ENCODE measurements around the gene GATA1.

GATA1 gene

DNA sequence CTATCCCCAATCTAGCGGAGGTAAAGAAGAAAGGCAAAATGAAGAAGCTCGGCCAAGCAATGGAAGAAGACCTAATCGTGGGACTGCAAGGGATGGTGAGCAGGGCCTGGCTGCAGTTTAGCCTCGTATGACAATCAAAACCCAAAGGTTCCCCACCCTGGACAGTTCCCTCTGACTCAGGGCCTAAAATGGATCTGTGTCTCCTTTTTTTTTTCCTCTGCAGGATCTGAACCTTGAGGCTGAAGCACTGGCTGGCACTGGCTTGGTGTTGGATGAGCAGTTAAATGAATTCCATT, 16.5 kb downstream of the GATA1 start:
- DNase-seq (ENCODE audit: low read depth) = no peak
- TF ChIP-seq, protein P1, sequence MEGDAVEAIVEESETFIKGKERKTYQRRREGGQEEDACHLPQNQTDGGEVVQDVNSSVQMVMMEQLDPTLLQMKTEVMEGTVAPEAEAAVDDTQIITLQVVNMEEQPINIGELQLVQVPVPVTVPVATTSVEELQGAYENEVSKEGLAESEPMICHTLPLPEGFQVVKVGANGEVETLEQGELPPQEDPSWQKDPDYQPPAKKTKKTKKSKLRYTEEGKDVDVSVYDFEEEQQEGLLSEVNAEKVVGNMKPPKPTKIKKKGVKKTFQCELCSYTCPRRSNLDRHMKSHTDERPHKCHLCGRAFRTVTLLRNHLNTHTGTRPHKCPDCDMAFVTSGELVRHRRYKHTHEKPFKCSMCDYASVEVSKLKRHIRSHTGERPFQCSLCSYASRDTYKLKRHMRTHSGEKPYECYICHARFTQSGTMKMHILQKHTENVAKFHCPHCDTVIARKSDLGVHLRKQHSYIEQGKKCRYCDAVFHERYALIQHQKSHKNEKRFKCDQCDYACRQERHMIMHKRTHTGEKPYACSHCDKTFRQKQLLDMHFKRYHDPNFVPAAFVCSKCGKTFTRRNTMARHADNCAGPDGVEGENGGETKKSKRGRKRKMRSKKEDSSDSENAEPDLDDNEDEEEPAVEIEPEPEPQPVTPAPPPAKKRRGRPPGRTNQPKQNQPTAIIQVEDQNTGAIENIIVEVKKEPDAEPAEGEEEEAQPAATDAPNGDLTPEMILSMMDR (IDR thresholded peaks at IDR 0.05; ENCODE audit: low read length, missing control alignments) = no peak
- peak overlapping the region; percentile 72 for H3K4me3 ChIP-seq (replicated peaks; ENCODE audit: low read depth, low read length)

DNA sequence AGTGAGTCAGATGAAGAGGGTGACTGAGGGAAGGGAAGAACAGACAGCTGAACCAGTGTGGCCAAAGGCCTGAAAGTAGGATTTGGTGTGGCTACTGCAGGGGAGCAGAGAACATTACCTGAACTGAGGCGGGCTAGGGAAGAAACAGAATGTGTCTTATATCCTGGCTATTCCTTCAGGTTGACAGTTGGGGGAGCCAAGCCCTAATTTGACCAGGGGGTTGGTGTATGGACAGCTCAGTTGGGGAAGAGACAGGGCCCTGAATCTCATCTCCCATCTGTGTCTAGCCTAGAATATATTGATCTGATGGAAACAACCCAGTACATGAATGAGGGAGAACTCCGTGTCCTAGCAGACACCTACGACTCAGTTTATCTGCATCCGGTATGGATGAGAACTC, 19.7 kb downstream of the GATA1 start:
- no peak overlapping the region for H3K4me3 ChIP-seq (replicated peaks; ENCODE audit: low read depth, low read length)
- DNase-seq (ENCODE audit: low read depth) = no peak
- TF ChIP-seq, protein P1 (IDR thresholded peaks at IDR 0.05; ENCODE audit: low read length, missing control alignments) = no peak

DNA sequence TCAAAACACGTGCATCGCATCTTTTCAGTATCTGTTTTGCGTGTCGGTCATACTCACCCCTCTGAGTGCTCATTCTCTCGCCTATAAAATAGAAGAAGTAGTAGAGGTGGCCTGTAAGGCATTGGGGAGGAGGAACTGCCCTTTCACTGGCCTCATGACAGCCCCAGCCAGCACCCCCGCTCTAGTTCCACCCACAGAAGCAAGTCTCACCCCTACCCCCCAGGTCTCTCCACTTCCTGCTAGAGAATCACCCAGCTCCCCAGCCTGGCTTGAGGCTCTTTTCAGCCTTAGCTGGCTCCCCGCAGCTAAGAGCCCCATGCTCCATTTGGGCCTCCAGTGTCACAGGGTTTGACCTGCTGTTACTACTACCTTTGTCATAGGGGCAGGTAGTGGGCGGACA, 27.3 kb downstream of the GATA1 start:
- TF ChIP-seq, protein P1 (IDR thresholded peaks at IDR 0.05; ENCODE audit: low read length, missing control alignments) = no peak
- no peak for DNase-seq (ENCODE audit: low read depth)
- H3K4me3 ChIP-seq (replicated peaks; ENCODE audit: low read depth, low read length) = no peak overlapping the region

DNA sequence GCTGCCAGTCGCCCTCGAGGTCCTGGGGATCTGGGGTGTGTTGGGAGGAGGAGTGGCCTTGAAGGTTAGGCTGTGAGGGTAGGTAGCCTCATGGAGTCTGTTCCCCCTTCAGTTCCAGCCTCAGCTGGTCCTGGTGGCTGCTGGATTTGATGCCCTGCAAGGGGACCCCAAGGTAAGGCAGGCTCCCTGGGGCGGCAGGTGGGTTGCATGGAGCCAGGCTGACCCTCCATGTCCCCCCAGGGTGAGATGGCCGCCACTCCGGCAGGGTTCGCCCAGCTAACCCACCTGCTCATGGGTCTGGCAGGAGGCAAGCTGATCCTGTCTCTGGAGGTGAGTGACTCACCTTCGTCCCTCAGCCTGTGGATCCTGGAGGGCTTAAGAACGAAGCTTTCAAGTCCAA, 28.3 kb downstream of the GATA1 start:
- DNase-seq (ENCODE audit: low read depth) = no peak
- TF ChIP-seq, protein P1 (IDR thresholded peaks at IDR 0.05; ENCODE audit: low read length, missing control alignments) = no peak
- H3K4me3 ChIP-seq (replicated peaks; ENCODE audit: low read depth, low read length) = no peak overlapping the region

DNA sequence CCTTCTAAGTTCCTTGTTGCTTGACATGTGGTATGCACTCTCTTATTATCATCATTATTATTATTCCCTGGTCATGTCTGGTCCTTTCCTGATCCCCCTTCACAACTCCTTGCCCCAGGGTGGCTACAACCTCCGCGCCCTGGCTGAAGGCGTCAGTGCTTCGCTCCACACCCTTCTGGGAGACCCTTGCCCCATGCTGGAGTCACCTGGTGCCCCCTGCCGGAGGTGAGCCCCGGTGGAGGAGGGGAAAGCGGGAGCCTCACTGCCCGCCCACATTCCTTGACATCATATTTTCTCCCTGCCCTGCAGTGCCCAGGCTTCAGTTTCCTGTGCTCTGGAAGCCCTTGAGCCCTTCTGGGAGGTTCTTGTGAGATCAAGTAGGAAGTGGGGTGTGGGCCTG, 28.9 kb downstream of the GATA1 start:
- TF ChIP-seq, protein P1 (IDR thresholded peaks at IDR 0.05; ENCODE audit: low read length, missing control alignments) = no peak
- H3K4me3 ChIP-seq (replicated peaks; ENCODE audit: low read depth, low read length) = no peak overlapping the region
- no peak for DNase-seq (ENCODE audit: low read depth)

DNA sequence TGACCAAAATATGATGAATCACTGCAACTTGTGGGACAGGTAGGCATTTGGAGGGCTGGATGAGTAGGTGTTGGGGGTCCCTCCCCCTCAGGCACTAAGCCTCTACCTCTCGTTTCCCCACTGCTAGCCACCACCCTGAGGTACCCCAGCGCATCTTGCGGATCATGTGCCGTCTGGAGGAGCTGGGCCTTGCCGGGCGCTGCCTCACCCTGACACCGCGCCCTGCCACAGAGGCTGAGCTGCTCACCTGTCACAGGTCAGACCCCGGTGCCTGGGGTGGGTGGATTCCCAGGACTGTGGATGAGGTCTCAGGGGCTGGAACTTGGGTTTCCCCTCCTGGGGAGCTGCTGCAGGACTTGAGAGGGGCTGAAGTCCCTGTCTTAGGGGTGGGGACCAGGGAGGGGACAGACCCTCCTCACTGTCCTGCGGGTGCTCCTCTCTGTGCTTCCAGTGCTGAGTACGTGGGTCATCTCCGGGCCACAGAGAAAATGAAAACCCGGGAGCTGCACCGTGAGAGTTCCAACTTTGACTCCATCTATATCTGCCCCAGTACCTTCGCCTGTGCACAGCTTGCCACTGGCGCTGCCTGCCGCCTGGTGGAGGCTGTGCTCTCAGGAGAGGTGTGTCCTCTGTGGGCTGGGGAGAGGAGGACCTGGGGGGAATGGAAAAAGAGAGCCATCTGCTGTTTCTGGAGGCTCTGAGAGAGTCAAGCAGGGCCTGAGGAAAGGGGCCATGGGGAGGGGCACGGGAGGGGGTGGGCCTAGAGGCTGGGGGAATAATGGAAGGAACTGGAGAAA, 29.8 kb downstream of the GATA1 start:
- TF ChIP-seq, protein P1 (IDR thresholded peaks at IDR 0.05; ENCODE audit: low read length, missing control alignments) = no peak
- DNase-seq (ENCODE audit: low read depth) = no peak
- H3K4me3 ChIP-seq (replicated peaks; ENCODE audit: low read depth, low read length) = no peak overlapping the region

DNA sequence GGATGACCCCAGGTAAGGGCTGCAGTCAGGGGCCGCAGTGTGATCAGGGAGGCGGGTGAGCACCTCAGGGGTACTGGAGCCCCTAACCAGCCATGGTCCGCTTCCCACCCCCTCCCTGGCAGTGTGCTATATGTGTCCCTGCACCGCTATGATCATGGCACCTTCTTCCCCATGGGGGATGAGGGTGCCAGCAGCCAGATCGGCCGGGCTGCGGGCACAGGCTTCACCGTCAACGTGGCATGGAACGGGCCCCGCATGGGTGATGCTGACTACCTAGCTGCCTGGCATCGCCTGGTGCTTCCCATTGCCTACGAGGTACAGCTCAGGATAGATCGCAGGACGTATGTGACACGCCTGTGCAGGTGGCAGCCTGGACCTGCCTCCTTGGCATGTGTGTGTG, 31.7 kb downstream of the GATA1 start:
- TF ChIP-seq, protein P1 (IDR thresholded peaks at IDR 0.05; ENCODE audit: low read length, missing control alignments) = no peak
- DNase-seq (ENCODE audit: low read depth) = no peak
- no peak overlapping the region for H3K4me3 ChIP-seq (replicated peaks; ENCODE audit: low read depth, low read length)

Measured in fibroblast of pulmonary artery (primary cell).